NK-92 (cell line): ENCODE measurements around the gene NSMF.
"Not testable (repeated sequence)": the region's sequence is repeated elsewhere in the genome, so short reads cannot be mapped to it uniquely, and the experiment has no call there.

ENCODE experiments used
- DNase-seq: peaks from one replicate; lab custom pipeline; 2025; ENCODE audit not compliant: unreplicated experiment; lab: John Stamatoyannopoulos, UW

Gene NSMF

DNA sequence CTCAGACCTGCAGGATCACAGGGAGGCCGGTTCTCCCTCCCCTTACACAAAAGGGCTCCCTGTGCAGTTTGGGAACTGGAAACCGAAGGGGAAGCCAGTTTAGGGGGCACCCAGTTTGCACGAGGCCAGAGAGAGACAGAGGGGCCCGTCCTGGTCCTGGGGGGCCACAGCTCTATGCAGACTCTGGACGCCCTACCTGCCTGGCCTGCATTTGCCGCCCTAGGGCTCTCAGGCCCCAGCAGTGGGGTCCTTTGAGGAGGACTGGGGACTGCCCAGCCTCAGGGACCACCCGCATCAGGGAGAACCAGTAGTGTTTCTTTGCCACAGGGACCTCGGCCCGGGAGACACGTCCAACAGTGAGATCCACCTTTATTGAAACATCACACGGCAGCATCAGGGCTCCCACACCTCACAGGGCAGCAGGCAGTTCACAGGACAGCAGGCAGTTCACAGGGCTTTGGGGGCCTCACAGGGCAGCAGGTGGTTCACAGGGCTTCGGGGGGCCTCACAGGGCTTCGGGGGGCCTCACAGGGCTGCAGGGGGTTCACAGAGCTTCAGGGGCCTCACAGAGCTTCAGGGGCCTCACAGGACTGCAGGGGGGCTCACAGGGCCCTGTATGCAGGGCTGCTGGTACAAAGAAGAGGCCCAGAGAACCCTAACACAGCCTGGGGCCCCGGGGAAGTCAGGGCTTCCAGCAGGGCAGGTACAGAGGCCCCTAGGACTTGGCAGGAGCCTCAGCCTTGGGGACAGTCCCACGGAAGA lies 648 bp upstream of the NSMF start:
- DNase-seq: no peak

DNA sequence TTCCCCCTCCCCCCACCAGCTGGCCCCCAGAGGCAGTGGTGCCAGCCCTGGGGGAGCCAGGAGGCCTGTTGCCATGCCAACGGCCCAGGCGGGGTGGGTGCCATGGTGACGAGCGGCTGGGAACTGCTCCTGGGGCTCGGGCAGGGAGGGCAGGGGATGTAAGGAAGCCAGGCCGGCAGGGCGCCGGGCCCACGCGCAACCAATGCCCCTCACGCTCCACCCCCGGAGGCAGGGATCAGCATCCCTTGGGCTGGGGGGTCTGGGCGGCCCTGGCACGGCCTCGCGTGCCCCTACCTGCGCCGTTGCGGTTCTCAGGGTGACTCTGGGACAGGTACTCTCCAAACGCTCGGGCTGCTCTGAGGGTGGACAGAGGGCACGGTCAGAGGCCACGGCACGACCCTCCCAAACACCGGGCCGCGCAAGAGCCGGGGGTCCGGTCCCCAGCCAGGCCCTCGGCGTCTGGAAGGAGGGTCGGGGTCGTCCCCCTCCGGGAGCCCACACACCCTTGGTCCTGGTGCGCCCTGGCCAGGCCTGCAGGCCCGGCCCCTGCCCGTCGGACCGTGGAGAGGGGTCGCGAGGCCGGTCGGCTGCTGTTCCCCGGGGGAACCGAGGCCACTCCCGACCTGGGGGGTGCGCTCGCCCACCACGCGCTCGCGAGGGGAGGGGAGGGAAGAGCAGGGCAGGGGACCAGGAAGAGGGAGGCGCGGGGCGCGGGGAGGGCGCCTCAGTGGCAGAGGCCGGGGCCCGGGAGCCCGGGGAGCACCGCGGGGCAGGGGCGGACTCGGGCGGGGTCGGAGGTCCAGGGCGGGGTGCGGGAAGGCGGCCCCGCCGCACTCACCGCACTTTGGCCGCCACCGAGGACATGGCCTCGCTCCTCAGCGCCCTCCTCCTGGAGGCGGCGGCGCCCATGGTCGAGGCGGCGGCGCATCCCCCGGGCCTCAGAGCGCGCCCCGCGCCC lies 661 bp downstream of the NSMF start:
- DNase-seq: no peak

DNA sequence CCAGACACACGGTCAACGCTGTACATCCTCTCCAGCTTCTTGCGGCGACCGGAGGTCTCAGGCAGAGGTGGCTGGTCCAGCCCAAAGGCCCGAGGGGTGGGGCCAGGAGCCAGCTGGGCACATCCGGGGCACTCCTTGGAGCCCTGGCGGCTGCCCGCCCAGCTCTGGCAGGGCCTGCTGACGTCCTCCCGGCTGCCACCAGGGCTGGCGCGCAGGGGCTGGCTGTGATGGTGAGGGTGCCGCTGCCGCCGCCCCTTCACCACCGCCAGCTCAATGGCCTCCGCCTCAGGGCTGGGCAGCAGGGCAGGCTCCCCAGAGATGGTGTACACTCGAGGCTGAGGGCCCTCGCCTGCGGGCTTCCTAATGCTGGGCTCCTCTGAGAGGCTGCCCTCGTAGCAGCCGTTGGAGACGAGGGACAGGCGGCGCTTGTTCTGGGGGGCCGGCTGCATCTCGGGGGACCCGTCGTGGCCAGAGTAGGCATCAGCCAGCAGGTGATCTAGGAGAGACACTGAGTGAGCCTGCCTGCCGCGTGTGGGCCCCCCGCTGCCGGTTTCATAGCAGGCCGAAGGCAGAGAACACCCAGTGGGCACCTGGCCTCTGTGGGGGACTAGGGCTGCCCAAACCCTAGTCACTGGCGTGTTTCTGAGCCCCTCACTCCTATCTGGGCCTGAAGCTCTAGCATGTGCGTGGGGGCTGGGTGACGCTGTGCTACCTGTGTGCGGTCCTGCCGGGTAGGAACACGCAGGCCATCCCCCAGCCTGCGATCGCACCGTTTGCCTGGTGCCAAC lies 1.5 kb downstream of the NSMF start:
- no peak for DNase-seq

DNA sequence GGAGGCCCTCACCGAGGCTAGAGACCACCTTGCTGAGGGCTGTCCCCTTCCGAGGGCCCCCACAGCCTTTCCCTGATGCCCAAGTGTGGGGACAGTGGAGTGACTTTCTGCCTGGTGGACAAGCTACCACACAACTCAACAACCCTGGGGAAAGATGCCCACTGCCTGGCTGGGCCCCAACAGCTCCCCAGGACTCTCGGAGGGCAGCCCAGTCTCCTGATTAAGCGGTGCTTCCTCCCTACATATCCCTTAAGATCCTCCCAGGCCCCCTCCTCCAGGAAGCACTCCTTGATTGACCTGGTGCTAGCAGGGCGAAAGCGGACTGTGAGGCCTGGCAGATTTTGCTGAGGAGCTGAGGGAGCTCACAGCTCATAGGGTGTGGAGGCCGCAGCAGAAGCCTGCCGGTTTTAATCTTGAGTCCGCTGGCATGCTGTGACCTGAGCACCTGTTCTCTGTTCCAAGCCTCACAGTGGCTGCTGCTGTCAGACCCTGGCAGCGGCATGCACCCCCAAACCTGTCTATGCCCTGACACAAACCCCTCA lies 2.2 kb downstream of the NSMF start:
- DNase-seq: no peak

DNA sequence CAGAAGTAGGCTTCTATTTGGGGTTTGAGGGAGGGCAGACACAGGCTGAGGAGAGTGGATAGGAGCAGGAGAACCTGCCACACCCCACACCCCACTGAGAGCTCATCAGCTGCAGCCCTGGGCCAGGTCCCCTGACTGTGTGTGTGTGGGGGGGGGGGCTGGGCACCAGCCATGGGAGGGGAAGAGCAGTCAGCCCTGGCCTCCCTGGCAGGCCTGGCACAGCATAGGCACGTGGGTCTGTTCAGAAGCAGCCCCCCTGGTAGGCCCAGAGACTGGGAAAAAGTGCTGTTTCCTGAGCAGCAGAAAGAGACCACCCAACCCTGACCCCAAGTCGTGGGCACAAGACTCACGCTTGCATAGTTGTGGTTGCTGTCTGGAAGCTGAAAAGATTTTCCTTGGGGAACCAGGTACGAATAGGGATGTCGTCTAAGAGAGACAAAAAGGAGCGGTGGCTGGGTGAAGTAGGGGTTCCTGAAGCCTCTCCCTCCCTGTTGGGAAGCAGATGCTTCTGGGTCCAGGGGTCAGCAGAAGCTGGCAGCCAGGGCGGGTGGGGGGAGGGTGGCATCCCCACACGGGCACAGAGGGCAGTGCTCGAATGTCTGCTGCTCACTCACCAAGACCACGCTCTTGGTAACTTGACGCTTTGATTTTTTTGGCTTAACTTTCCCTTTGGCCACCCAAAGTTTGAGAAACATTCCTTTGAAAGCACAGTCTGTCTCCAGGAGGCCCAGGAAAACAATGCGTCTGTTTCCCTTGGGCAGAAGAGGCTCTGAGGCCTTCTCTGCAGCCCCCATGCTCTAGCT lies 2.9 kb downstream of the NSMF start:
- DNase-seq: no peak

DNA sequence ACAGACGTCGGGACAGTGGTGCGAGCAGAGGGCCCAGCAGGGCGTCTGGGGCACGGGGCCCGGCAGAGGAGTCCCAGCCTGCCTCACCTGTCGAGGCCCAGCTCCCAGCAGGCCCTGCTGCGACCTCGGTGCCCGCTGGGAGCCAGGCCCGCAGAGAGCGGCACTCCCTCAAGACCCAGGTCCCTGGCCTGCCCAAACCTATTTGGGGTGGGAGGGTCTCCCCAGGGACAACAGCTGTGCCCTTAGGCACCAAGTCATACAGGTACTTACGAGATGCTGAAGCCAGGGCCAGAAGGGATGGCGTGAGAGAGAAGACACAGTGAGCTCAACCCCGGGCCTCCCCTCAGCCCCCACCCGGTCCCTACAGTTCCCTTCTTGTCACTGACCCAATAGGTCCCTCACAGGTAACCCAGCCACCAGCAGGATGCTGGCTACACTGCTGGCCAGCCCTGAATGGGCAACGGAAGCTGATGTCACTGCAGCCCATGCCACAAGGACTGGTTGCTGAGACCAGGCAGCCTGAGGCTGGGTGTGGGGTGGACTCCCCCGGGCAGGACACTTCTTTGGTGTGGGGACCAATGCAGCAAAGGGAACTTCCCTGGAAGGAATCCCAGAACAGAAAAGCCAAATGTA lies 3.7 kb downstream of the NSMF start:
- no peak for DNase-seq

DNA sequence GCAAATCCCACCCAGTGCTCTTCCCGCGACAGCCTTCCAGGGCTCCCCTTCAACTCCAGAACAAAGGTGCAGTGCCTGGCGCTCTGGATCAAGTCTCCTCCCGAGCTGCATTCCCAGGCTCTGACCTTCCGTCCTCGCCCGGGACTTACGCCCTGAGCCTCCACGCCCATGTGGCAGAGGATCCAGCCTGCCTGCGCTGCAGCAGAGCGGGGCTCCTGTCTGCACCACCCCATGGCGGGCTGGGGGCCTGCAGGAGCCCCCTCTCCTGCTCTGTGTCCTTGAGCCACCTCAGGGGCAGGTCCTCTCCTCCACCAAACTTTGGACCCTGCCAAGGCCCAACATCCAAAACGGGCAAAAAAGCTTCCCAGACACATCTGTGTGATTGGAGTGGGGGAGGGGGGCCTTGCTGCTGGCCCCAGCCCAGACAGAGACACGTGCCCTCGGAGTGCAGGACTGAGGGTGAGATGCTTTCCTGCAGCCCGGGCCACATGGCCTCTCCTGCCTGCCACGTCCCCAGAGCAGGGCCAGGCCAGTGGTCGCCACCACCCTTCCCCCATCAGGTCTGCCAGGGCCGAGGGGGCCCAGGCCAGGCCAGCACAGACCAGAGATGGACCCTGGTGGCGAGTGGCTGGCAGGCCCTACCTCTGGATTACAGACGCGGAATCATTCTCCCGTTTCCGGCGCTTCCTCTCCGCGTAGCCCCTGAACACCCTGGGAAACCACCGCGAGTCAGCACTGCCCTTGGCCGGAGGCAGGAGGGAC lies 4.4 kb downstream of the NSMF start:
- DNase-seq: no peak

DNA sequence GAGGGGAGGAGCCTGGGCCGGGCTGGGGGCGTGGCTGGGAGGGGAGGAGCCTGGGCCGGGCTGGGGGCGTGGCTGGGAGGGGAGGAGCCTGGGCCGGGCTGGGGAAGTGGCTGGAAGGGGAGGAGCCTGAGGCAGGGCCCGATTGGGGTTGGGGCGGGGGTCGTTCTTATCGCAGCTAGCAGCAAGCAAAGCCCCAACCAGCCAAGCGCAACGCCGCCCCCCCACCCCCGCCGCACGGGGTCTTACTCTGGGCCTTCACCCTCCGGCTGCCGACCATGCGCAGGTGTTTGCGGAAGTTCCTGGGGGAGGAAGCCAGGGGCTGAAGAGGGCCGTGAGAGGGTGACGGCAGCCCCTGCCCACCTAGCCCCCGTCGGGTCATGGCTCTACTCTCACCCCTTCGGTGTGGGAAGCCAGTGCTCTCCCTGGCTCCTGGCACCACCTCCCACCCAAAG lies 5.0 kb downstream of the NSMF start:
- DNase-seq: no peak

DNA sequence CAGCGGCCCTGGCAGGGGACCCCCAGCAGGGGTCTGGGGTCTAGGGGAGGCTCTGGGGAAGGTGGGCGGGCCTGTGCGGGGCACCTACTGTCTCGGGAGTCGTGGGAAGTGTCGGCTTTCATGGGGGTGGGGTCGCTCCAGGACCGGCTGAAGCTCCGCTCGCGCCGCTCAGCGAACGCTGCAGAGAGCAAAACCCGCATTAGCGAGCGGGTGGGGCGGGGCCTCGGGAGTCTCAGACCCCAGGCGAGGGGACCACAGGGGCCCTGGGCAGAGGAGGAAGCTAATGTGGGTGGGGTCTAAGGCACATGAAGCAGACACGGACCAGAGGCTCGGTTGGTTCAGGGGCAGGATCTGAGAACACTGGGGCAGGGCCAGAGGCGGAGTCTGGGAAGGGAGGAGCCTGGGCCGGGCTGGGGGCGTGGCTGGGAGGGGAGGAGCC lies 5.5 kb downstream of the NSMF start:
- DNase-seq: no peak

DNA sequence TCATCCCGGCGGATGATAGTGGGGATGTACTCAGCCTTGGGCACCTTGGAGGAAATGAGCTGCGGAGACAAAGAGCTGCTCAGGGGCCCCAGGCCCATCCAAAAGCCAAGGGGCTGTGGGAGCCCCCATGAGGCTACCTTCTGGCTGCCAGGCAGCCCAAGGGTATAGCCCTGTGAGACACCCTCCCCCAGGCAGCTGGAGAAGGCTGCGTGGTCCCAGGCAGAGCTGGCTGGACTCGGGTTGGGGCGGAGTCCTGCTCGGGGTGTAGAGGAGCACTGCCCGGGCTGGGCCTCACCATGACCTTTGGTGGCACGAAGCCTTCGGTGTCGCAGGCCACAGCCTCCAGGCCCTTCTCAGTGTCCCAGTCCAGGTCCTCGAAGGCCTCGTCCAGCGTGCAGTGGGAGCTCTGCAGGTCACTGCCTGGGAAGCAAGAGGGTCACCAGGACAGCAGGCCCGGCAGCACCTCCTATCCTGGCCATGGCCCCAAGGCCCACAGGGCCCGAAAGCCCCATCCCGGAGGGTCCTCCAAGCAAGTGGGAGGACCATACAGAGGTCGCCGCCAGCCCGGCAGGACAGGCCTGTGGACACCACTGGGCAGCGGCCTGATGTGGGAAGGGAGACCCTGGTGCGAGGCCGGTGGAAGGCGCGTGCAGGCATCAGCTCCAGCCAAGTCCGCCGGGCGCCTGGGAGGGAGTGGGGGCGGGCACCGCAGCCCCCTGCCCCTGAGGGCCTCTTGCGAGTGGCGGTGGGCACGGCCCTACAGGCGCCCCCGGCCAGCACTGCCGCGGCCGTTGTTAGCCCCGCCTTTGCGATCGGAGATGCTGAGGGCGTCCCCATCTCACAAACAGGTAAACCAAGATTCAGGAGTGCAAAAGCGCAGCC lies 6.1 kb downstream of the NSMF start:
- DNase-seq: no peak

DNA sequence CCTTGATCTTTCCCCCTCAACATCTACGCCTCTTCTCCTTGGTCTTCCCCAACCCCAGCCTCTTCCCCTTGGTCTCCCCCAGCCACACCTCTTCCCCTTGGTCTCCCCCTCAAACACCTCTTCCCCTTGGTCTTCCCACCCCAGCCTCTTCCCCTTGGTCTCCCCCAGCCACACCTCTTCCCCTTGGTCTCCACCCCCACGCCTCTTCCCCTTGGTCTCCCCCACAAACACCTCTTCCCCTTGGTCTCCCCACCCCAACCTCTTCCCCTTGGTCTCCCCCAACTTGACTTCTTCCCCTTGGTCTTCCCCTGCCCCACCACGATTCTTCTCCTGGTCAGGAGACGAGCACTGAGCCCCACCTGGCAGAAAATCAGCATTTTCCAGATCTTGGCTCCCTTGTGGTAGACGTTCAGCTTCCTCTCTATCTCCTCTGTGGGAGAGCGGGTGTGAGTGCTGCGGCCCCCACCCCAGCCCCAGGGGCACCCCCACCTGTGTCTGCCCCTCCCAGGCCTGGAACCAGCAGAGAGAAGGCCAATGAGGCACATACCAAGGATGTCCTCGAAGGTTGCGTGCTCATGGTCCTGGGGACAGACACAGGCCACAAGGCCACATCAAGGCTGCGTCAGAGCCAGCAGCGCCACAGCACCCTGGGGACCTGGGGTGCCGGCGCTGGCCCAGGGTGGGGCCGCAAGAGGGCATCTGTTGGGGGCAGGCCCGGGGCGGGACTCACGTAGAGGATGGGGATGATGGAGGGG lies 7.0 kb downstream of the NSMF start:
- no peak for DNase-seq

DNA sequence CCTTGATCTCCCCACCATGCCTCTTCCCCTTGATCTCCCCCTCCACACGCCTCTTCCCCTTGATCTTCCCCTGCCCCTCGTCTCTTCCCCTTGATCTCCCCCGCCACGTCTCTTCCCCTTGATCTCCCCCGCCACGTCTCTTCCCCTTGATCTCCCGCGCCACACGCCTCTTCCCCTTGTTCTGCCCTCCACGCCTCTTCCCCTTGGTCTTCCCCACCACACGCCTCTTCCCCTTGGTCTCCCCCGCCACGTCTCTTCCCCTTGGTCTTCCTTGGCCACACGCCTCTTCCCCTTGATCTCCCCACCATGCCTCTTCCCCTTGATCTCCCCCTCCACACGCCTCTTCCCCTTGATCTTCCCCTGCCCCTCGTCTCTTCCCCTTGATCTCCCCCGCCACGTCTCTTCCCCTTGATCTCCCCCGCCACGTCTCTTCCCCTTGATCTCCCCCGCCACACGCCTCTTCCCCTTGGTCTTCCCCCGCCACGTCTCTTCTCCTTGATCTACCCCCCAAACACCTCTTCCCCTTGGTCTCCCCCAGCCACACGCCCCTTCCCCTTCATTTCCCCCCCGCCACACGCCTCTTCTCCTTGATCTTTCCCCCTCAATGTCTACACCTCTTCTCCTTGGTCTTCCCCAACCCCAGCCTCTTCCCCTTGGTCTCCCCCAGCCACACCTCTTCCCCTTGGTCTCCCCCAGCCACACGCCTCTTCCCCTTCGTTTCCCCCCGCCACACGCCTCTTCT lies 7.7 kb downstream of the NSMF start:
- DNase-seq: not testable (repeated sequence)

DNA sequence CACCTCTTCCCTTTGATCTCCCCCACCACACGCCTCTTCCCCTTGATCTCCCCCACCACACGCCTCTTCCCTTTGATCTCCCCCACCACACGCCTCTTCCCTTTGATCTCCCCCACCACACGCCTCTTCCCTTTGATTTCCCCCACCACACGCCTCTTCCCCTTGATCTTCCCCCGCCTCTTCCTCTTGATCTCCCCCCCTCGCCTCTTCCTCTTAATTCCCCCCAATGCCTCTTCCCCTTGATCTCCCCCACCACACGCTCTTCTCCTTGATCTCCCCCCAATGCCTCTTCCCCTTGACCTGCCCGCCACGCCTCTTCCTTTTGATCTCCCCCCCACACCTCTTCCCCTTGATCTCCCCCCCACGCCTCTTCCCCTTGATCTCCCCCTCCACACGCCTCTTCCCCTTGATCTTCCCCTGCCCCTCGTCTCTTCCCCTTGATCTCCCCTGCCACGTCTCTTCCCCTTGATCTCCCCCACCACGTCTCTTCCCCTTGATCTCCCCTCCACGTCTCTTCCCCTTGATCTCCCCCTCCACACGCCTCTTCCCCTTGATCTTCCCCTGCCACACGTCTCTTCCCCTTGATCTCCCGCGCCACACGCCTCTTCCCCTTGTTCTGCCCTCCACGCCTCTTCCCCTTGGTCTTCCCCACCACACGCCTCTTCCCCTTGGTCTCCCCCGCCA lies 8.5 kb downstream of the NSMF start:
- not testable (repeated sequence) for DNase-seq

DNA sequence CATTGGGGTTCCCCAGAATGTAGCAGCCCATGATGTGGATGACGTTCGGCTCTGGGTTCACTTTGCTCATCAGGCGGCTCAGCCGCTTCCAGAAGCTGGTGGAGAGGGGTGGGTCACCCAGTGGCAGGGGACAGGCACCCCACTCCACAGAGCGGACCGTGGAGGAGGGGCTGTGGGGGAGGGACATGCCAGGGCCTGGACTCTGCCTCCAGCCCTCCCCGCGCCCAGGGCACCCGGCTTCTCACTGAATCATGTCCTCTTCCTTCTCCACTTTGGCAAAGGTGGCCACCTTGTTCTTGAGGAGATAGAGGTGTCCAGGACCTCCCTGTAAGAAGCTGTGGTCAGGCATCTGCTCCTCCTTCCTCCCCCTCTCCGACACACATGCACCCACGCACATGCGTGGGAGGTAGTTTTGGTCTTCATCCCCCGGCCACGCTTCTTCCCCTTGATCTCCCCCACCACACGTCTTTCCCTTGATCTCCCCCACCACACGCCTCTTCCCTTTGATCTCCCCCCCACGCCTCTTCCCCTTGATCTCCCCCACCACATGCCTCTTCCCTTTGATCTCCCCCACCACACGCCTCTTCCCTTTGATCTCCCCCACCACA lies 9.1 kb downstream of the NSMF start:
- DNase-seq: no peak

DNA sequence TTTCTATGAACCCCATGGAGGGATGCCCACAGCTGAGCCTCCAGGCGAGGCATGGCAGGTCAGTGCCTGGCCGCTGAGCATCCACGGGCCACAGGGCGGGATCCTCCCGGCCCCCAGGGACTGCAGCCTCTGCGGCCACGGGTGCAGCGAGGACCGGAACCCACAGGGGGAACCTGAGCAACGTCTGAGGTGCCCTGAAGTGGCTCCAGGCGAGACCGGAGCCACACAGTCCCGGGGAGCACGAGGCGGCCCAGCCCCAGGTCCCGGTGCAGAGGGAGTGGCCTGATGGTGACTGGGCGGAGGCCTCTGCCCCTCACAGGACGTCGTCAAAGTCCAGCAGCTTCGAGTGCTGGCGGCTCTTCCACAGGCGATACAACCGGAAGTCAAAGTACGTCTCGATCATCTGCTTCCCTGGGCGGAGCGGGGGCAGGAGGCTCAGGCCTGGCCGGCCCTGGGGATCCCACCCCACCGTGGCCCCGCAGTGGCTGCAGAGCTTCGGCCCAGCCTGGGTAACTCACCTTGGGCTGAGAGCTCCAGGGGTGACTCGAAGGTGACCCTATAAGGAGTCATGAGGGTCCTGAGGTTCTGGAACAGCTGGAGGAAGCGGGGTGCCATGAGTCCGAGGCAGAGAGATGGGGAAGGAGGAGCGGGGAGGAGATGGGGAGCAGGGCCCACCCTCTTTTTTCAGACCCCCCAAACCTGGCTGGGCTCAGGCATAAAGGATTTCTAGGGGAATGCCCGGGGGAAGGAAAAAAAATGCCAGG lies 9.9 kb downstream of the NSMF start:
- DNase-seq: no peak
